Amniotic epithelial cell (primary cell): ENCODE results near the gene ST6GALNAC4.

Source experiments
- DNase-seq: peaks from one replicate; pipeline ENCODE4 v3.0.0-alpha.2; 2010; ENCODE audit warnings: low read depth

The ST6GALNAC4 gene

GRCh38 chr9:127946728-127947127 lies 29.9 kb upstream of the ST6GALNAC4 start:
- no peak for DNase-seq

- no peak for DNase-seq
Measured at GRCh38 chr9:127945942-127946341, 29.1 kb upstream of the ST6GALNAC4 start.

- no peak for DNase-seq
Measured at GRCh38 chr9:127945338-127945737, 28.5 kb upstream of the ST6GALNAC4 start.

GRCh38 chr9:127944586-127945218 lies 27.9 kb upstream of the ST6GALNAC4 start:
- DNase-seq, result no peak

GRCh38 chr9:127943731-127944144 lies 26.9 kb upstream of the ST6GALNAC4 start:
- peak; percentile 62 for DNase-seq

GRCh38 chr9:127943011-127943662 lies 26.3 kb upstream of the ST6GALNAC4 start:
- no peak for DNase-seq

GRCh38 chr9:127942216-127943010 lies 25.6 kb upstream of the ST6GALNAC4 start:
- peak; percentile 43 for DNase-seq

- DNase-seq, result no peak
Measured at GRCh38 chr9:127941961-127942215, 25.0 kb upstream of the ST6GALNAC4 start.

GRCh38 chr9:127941062-127941960 lies 24.5 kb upstream of the ST6GALNAC4 start:
- no peak for DNase-seq

- no peak for DNase-seq
Measured at GRCh38 chr9:127940593-127940992, 23.8 kb upstream of the ST6GALNAC4 start.

- DNase-seq, result no peak
Measured at GRCh38 chr9:127938298-127938690, 21.5 kb upstream of the ST6GALNAC4 start.

GRCh38 chr9:127937388-127938297 lies 20.8 kb upstream of the ST6GALNAC4 start, which contains the start of gene DPM2:
DPM2 (minus strand) TSS chr9:127937854; CDS start chr9:127937820, 34 bp downstream.
- peak; percentile 83 for DNase-seq

- no peak for DNase-seq
Measured at GRCh38 chr9:127937056-127937387, 20.2 kb upstream of the ST6GALNAC4 start.

GRCh38 chr9:127936347-127936852 lies 19.6 kb upstream of the ST6GALNAC4 start:
- no peak for DNase-seq

- DNase-seq, result peak; percentile 47
Measured at GRCh38 chr9:127935765-127936221, 19.0 kb upstream of the ST6GALNAC4 start.

GRCh38 chr9:127934986-127935385 lies 18.1 kb upstream of the ST6GALNAC4 start:
- DNase-seq, result no peak

- DNase-seq, result no peak
Measured at GRCh38 chr9:127934248-127934647, 17.4 kb upstream of the ST6GALNAC4 start.

GRCh38 chr9:127931092-127931881 lies 14.4 kb upstream of the ST6GALNAC4 start:
- peak; percentile 69 for DNase-seq

- DNase-seq, result peak; percentile 69
Measured at GRCh38 chr9:127930231-127931091, 13.6 kb upstream of the ST6GALNAC4 start, which contains the start of gene PIP5KL1. PIP5KL1 (minus strand) TSS chr9:127930777; CDS start chr9:127930752, 25 bp downstream.
